GM12878 (cell line): ENCODE data around the gene CCDC24. TPM values are rescaled to one million over a fixed set of nuclear protein-coding genes. Genes with fewer than 3 reads are reported as not detected.

ENCODE experiments used
- ATAC-seq: fragments of 200-7000 bp; cut with Tn5 transposase; 3 replicates; pipeline ENCODE4 v1.9.1; 2020; ENCODE audit warnings: mild to moderate bottlenecking, moderate library complexity
- BruUV-seq: library from RNA; stranded (reverse); fragments of 400-500 nt; replicated peaks from 2 replicates; lab custom pipeline; 2021; lab: Mats Ljungman, UMichigan
- CTCF ChIA-PET: fragments of 300-600 bp; sonication (Branson Sonifier 250); formaldehyde crosslinking; extraction: SDS; loops from one replicate; lab custom pipeline; 2021; ENCODE audit warnings: inconsistent platforms; lab: Yijun Ruan, JAX
- POLR2A ChIA-PET: fragments of 350-600 bp; formaldehyde crosslinking; extraction: SDS; loops from one replicate; lab custom pipeline; 2021; ENCODE audit warnings: inconsistent platforms; lab: Charles Lee
- RAD21 ChIA-PET: fragments of 300-600 bp; sonication (Branson Sonifier 250); formaldehyde crosslinking; loops from one replicate; lab custom pipeline; 2023; ENCODE audit warnings: antibody characterized with exemption; ENCODE audit not compliant: unreplicated experiment; lab: Charles Lee
- SMC1A ChIA-PET: fragments of 300-600 bp; sonication (Branson Sonifier 250); formaldehyde crosslinking; loops from one replicate; lab custom pipeline; 2023; ENCODE audit not compliant: unreplicated experiment, uncharacterized antibody; lab: Charles Lee
- DNase-seq: peaks from one replicate; pipeline ENCODE4 v3.0.0-alpha.2; 2011; ENCODE audit warnings: low read depth, low spot score
- FAIRE-seq: peaks from 3 replicates; lab custom pipeline; 2011; peaks lifted over from hg19 to GRCh38; lab: Jason Lieb, UNC
- H2AFZ ChIP-seq: 2 replicates; pipeline ENCODE4 v1.6.0; 2011; ENCODE audit warnings: low read depth, low read length, control low read depth; ENCODE audit not compliant: control insufficient read depth
- H3K27ac ChIP-seq: 2 replicates; pipeline ENCODE4 v1.5.1; 2011; ENCODE audit warnings: control low read depth; ENCODE audit not compliant: control insufficient read depth, insufficient read depth
- H3K27me3 ChIP-seq, 2 experiments: replicated peaks in 1 of 2; 2 replicates each; pipeline versions ENCODE4 v1.6.0 to v1.6.1; 2011; ENCODE audit warnings: low read length in 1 of 2; ENCODE audit not compliant: control insufficient read depth in 2 of 2, insufficient read depth in 2 of 2
- H3K36me3 ChIP-seq, 2 experiments: 2 replicates each; pipeline ENCODE4 v1.5.1; 2011; ENCODE audit warnings: low read length in 1 of 2; ENCODE audit not compliant: control insufficient read depth in 2 of 2, insufficient read depth in 2 of 2
- H3K4me1 ChIP-seq: 2 replicates; pipeline ENCODE4 v1.6.1; 2011; ENCODE audit warnings: mild to moderate bottlenecking, low read length, moderate library complexity, mixed read lengths; ENCODE audit not compliant: control insufficient read depth, insufficient read depth
- H3K4me2 ChIP-seq: 2 replicates; pipeline ENCODE4 v1.6.0; 2011; ENCODE audit warnings: control low read depth; ENCODE audit not compliant: control insufficient read depth, insufficient read depth
- H3K4me3 ChIP-seq: fragments of 200-600 bp; sonication (generic); 2 replicates; pipeline ENCODE4 v1.5.1; 2016
- H3K79me2 ChIP-seq: 2 replicates; pipeline ENCODE4 v1.6.0; 2011; ENCODE audit warnings: low read length; ENCODE audit not compliant: control insufficient read depth, insufficient read depth
- H3K9ac ChIP-seq: 2 replicates; pipeline ENCODE4 v1.8.0; 2011; ENCODE audit warnings: low read length, control low read depth, mixed read lengths; ENCODE audit not compliant: control insufficient read depth, insufficient read depth
- H3K9me3 ChIP-seq: replicated peaks from 3 replicates; pipeline ENCODE4 v1.5.1; 2011; ENCODE audit warnings: mild to moderate bottlenecking, low read length; ENCODE audit not compliant: control insufficient read depth, insufficient read depth
- H4K20me1 ChIP-seq: 2 replicates; pipeline ENCODE4 v1.6.0; 2011; ENCODE audit not compliant: control insufficient read depth, insufficient read depth
- BCLAF1 ChIP-seq: fragments of 450-650 bp; IDR thresholded peaks from 2 replicates; pipeline ENCODE4 v1.6.1; 2017; ENCODE audit warnings: antibody characterized with exemption, mild to moderate bottlenecking, moderate library complexity
- BMI1 ChIP-seq: fragments of 450-650 bp; IDR thresholded peaks from 2 replicates; pipeline ENCODE4 v1.6.1; 2016; ENCODE audit warnings: mild to moderate bottlenecking, moderate library complexity, borderline replicate concordance
- EGR1 ChIP-seq, 2 experiments: IDR thresholded peaks; 1 replicate in 1 of 2; 2 replicates in 1 of 2; pipeline ENCODE4 v1.6.1; 2011 to 2012; ENCODE audit warnings: low read depth in 2 of 2, low read length in 2 of 2, borderline replicate concordance in 1 of 2, mild to moderate bottlenecking in 1 of 2, moderate library complexity in 1 of 2
- IKZF1 ChIP-seq: fragments of 450-650 bp; conservative IDR thresholded peaks from 2 replicates; pipeline ENCODE4 v1.6.1; 2017; ENCODE audit warnings: antibody characterized with exemption, mild to moderate bottlenecking
- IKZF2 ChIP-seq, 2 experiments: fragments of 450-650 bp; IDR thresholded peaks; 2 replicates each; pipeline ENCODE4 v1.6.1; 2017; ENCODE audit warnings: mild to moderate bottlenecking in 2 of 2, moderate library complexity in 2 of 2
- MTA2 ChIP-seq: fragments of 450-650 bp; IDR thresholded peaks from 2 replicates; pipeline ENCODE4 v1.6.1; 2016; ENCODE audit warnings: low read depth, mild to moderate bottlenecking, moderate library complexity
- MYC ChIP-seq: IDR thresholded peaks from 2 replicates; pipeline ENCODE4 v1.6.1; 2011; ENCODE audit warnings: mild to moderate bottlenecking, low read length, moderate library complexity, inconsistent platforms; ENCODE audit not compliant: insufficient read depth, insufficient replicate concordance, insufficient read length, severe bottlenecking
- POLR2AphosphoS5 ChIP-seq: IDR thresholded peaks from 2 replicates; pipeline ENCODE4 v1.6.1; 2011; ENCODE audit warnings: mild to moderate bottlenecking, low read length, inconsistent platforms
- SMC3 ChIP-seq: IDR thresholded peaks from 2 replicates; pipeline ENCODE4 v1.6.1; 2011; ENCODE audit warnings: low read length, improper control_type of control experiment, borderline replicate concordance
- WGBS: methylation state at CpG from one replicate; pipeline ENCODE4 v1.1.6; 2016; ENCODE audit warnings: low lambda C conversion rate; ENCODE audit not compliant: insufficient replicate concordance, insufficient coverage; ENCODE audit errors: missing lambda C conversion rate; 5-methylcytosine and 5-hydroxymethylcytosine counted together
- in situ Hi-C: fragments of 300-500 bp; cut with MboI; formaldehyde crosslinking; loops from 9 replicates; pipeline ENCODE4 v1.14.3; 2018; ENCODE audit warnings: mixed read lengths
- intact Hi-C: fragments of 100-400 bp; cut with micrococcal nuclease; formaldehyde crosslinking; loops from one replicate; pipeline ENCODE4 v1.14.2; 2022; ENCODE audit not compliant: unreplicated experiment
- polyA plus RNA-seq, 11 experiments: library from polyadenylated mRNA; depleted of rRNA in 4 of 11; unstranded in 6 of 11; stranded (reverse) in 5 of 11; fragments of >200 nt; fragmentation: Nextera tagmentation in 4 of 11; fragmentation: Illumina TruSeq in 1 of 11; extraction: Ambion mirVana in 4 of 11; extraction: Trizol in 1 of 11; gene quantifications; 1 replicate in 1 of 11; 2 replicates in 10 of 11; pipeline versions ENCODE4 v1.2.1 to v1.2.3, GENCODE V29; 2011 to 2016; ENCODE audit warnings: inconsistent platforms in 2 of 11, missing spikeins in 2 of 11, low read depth in 1 of 11
- total RNA-seq, 4 experiments: library from RNA; depleted of rRNA in 3 of 4; stranded (reverse); fragments of >200 nt in 3 of 4; fragmentation: Illumina TruSeq in 1 of 4; extraction: Trizol in 1 of 4; gene quantifications; 2 replicates each; pipeline versions ENCODE4 v1.2.1 to v1.2.3, GENCODE V29; 2013 to 2021

Gene CCDC24
- total and polyA plus RNA-seq, 10 of the 15 experiments (the other 5 are each of a cell fraction or from before 2014, with no cell fraction given): 0.18 to 3.1 (median 1.6) TPM; not detected in 1

- CTCF ChIA-PET: interaction anchor here (1.1 to 2.5 kb wide), 3 partner anchors 15 to 227 kb away, joined by 3 to 23 read pairs (median 4); no protein-coding TSS in a partner anchor
- 2% methylated on average over 10 of the region's 10 CpGs for WGBS
- Histone ChIP-seq H3K4me2 (peak overlapping the region; percentile 23), H4K20me1 (no peaks in the 10 kb centered on the region), H3K4me3 (peak overlapping the region; percentile 72), H3K27ac (peak overlapping the region; percentile 42; the same call in 1 of the 2 replicates), H2AFZ (peak overlapping the region; percentile 91), H3K36me3 (no peaks in the 10 kb centered on the region; a peak in 1 of 4 replicates), H3K4me1 (peaks cover 17% of the 10 kb centered on the region), H3K27me3 (no peaks in the 10 kb centered on the region), H3K9ac (peak overlapping the region; percentile 39; the same call in 1 of the 2 replicates), H3K9me3 (no peaks in the 10 kb centered on the region), H3K79me2 (no peaks in the 10 kb centered on the region)
- intact Hi-C loops (loop anchor here (5.0 kb wide), 1 partner anchor 41 kb away; the partner anchor contains the start of gene SLC6A9), in situ Hi-C loops (no loop called here)
- RAD21 ChIA-PET: interaction anchor here (0.6 to 1.6 kb wide), 2 partner anchors 16 to 47 kb away, joined by 3 to 4 read pairs; no protein-coding TSS in a partner anchor
- no peak for TF ChIP-seq MYC
- no peak for TF ChIP-seq MTA2
- TF ChIP-seq IKZF2 (IDR thresholded peaks at IDR 0.05): 0 out of 4 replicates have a peak, but pooled peaks of 1 of the 2 experiments have one; percentile 8
- no peak for TF ChIP-seq EGR1 (IDR thresholded peaks at IDR 0.05; ENCODE audit: borderline replicate concordance in 1 of 2, low read depth in 2 of 2, low read length in 2 of 2)
- TF ChIP-seq POLR2AphosphoS5: 0 out of 2 replicates have a peak, but pooled peaks have one; percentile 30
- no peak for TF ChIP-seq SMC3
- TF ChIP-seq BMI1: no peak
- TF ChIP-seq BCLAF1: no peak
- 0 out of 2 replicates have a peak, but pooled peaks have one; percentile 22 for TF ChIP-seq IKZF1
- DNase-seq (no peak), FAIRE-seq (no peak), ATAC-seq (no peak)
- SMC1A ChIA-PET: interaction anchor here (0.9 kb wide), 1 partner anchor 15 kb away, joined by 3 read pairs; no protein-coding TSS in a partner anchor
- no TSS peak for BruUV-seq
- POLR2A ChIA-PET: interaction anchor here (0.9 to 1.7 kb wide), 2 partner anchors 16 kb away, joined by 5 to 6 read pairs; partner anchors contain the start of gene ATP6V0B
These were observed 261 bp upstream of the CCDC24 start for GRCh38 chr1:43991200-43991475.
